K562 (cell line): ENCODE results near the gene DHRS11.
A peak's percentile ranks its signal among the peaks of the same experiment; 100 is the strongest.

Source experiments
- E2F8 ChIP-seq: fragments of 450-650 bp; IDR thresholded peaks from 2 replicates; pipeline ENCODE4 v1.7.1; 2018; ENCODE audit warnings: mild to moderate bottlenecking, low read depth; ENCODE audit not compliant: partially characterized antibody
- EGR1 ChIP-seq: fragments of 450-650 bp; conservative IDR thresholded peaks from 2 replicates; pipeline ENCODE4 v1.6.1; 2017; ENCODE audit warnings: mild to moderate bottlenecking
- ELF1 ChIP-seq: fragments of 200-800 bp; sonication (Bioruptor generic); IDR thresholded peaks from 2 replicates; pipeline ENCODE4 v1.6.1; 2016; ENCODE audit warnings: missing genetic modification characterization, missing compliant biosample characterization
- EP300 ChIP-seq: IDR thresholded peaks from 2 replicates; pipeline ENCODE4 v1.6.1; 2012; ENCODE audit warnings: low read length, improper control_type of control experiment
- ETV5 ChIP-seq: sonication (generic); formaldehyde crosslinking; IDR thresholded peaks from 2 replicates; pipeline ENCODE4 v1.4.0; 2020; ENCODE audit warnings: low read depth, mild to moderate bottlenecking, missing genetic modification reagents
- HLTF ChIP-seq: fragments of 450-650 bp; IDR thresholded peaks from 2 replicates; pipeline ENCODE4 v1.6.1; 2016
- POLR2A ChIP-seq: fragments of 450-650 bp; conservative IDR thresholded peaks from 2 replicates; pipeline ENCODE4 v1.6.1; 2016
- RERE ChIP-seq: sonication (generic); formaldehyde crosslinking; IDR thresholded peaks from 2 replicates; pipeline ENCODE4 v1.8.0; 2023; ENCODE audit warnings: missing genetic modification reagents, mild to moderate bottlenecking, borderline replicate concordance
- ZNF165 ChIP-seq: fragments of 250-450 bp; sonication (Bioruptor Pico); IDR thresholded peaks from 2 replicates; pipeline ENCODE4 v1.4.0; 2020; ENCODE audit warnings: borderline replicate concordance
- ZNF316 ChIP-seq: fragments of 450-650 bp; IDR thresholded peaks from 2 replicates; pipeline ENCODE4 v1.6.1; 2016
- ZNF449 ChIP-seq: fragments of 250-450 bp; sonication (Bioruptor Pico); IDR thresholded peaks from 2 replicates; pipeline ENCODE4 v1.8.0; 2022; ENCODE audit warnings: moderate library complexity, mild to moderate bottlenecking, inconsistent platforms
- ZZZ3 ChIP-seq: fragments of 450-650 bp; IDR thresholded peaks from 2 replicates; pipeline ENCODE4 v1.6.1; 2016; ENCODE audit warnings: antibody characterized with exemption, mild to moderate bottlenecking, moderate library complexity

- TF ChIP-seq RERE (no peak), POLR2A (no peak), HLTF (no peak), ZNF165 (CRISPR knock-in tag) (no peak), ELF1 (tag) (no peak), EP300 (peak; percentile 66), EGR1 (no peak), ZZZ3 (no peak), ZNF316 (no peak), ETV5 (no peak), ZNF449 (CRISPR knock-in tag) (no peak), E2F8 (no peak)
Observed at GRCh38 chr17:36590082-36590481, 1.6 kb upstream of the DHRS11 start.
